Thyroid gland (tissue), 4 donors: ENCODE results near the gene CD46. TPM values are rescaled to one million over a fixed set of nuclear protein-coding genes. Genes with fewer than 3 reads are reported as not detected.

Experiments
- DNase-seq, 2 donors: peaks; one replicate each; pipeline ENCODE4 v3.0.0-alpha.2; 2019
- H3K27ac ChIP-seq, 3 donors: fragments of 200-600 bp; sonication (generic); 1 replicate in 2 of 3; 2 replicates in 1 of 3; pipeline ENCODE4 v1.5.1; 2016 to 2019; ENCODE audit warnings: mild to moderate bottlenecking in 1 of 3, moderate library complexity in 1 of 3
- H3K27me3 ChIP-seq: fragments of 200-600 bp; sonication (generic); one replicate; pipeline ENCODE4 v1.5.1; 2019
- H3K36me3 ChIP-seq, 2 donors: fragments of 200-600 bp; sonication (generic); one replicate each; pipeline ENCODE4 v1.5.1; 2016 to 2019
- H3K4me1 ChIP-seq, 2 donors: fragments of 200-600 bp; sonication (generic); one replicate each; pipeline ENCODE4 v1.5.1; 2017 to 2019
- H3K4me3 ChIP-seq, 3 donors: fragments of 200-600 bp; sonication (generic); replicated peaks in 1 of 3; 1 replicate in 2 of 3; 2 replicates in 1 of 3; pipeline ENCODE4 v1.5.1; 2016; ENCODE audit warnings: mild to moderate bottlenecking in 1 of 3
- H3K9me3 ChIP-seq: fragments of 200-600 bp; sonication (generic); one replicate; pipeline ENCODE4 v1.5.1; 2017
- CTCF ChIP-seq, 6 experiments: fragments of 200-600 bp in 3 of 6; fragments of 450-650 bp in 3 of 6; sonication (generic) in 3 of 6; IDR thresholded peaks; one replicate each; pipeline ENCODE4 v1.5.1; 2016 to 2019; ENCODE audit warnings: antibody characterized with exemption in 6 of 6, mild to moderate bottlenecking in 2 of 6, inconsistent platforms in 1 of 6, moderate library complexity in 1 of 6
- POLR2A ChIP-seq, 2 donors: fragments of 450-650 bp; IDR thresholded peaks; one replicate each; pipeline ENCODE4 v1.6.1; 2017; ENCODE audit warnings: antibody characterized with exemption in 2 of 2, mild to moderate bottlenecking in 2 of 2, moderate library complexity in 1 of 2
- WGBS, 2 donors: methylation state at CpG; one replicate each; pipeline ENCODE4 v1.1.5; 2017; 5-methylcytosine and 5-hydroxymethylcytosine counted together
- intact Hi-C: fragments of 100-400 bp; cut with DNase I; formaldehyde crosslinking; loops from one replicate; pipeline ENCODE4 v1.15.1; 2023
- total RNA-seq, 4 donors: library from RNA; depleted of rRNA; stranded (reverse); fragments of >200 nt; gene quantifications; one replicate each; pipeline ENCODE4 v1.2.3, GENCODE V29; 2016

Gene CD46
- total RNA-seq, 4 donors from 2014 or later: 135 to 275 (median 180) TPM

GRCh38 chr1:207806531-207807325 is 54.9 kb downstream of the CD46 start:
- 93 to 94% methylated on average over 10 to 11 of the region's 11 CpGs for WGBS, 2 donors
- Histone ChIP-seq H3K4me1 (peaks cover 27 to 78% of the 10 kb centered on the region in 2 donors), H3K27ac (peak overlapping the region; percentile 38 to 82 (median 78)), H3K9me3 (no peaks in the 10 kb centered on the region), H3K36me3 (peaks cover 73 to 86% of the 10 kb centered on the region in 2 donors), H3K27me3 (no peaks in the 10 kb centered on the region), H3K4me3 (no peak overlapping the region)
- no peak for TF ChIP-seq POLR2A (IDR thresholded peaks at IDR 0.05)
- no peak for TF ChIP-seq CTCF (IDR thresholded peaks at IDR 0.05)
- no peak for DNase-seq
- intact Hi-C loops: loop anchor here (10.0 kb wide), 1 partner anchor 162 kb away; the partner anchor contains the start of gene CR1L

GRCh38 chr1:207807326-207807689 is 55.5 kb downstream of the CD46 start:
- no peak overlapping the region for H3K4me3 ChIP-seq
- TF ChIP-seq CTCF (IDR thresholded peaks at IDR 0.05) (no peak), POLR2A (IDR thresholded peaks at IDR 0.05) (no peak)
- no peaks in the 10 kb centered on the region for H3K9me3 ChIP-seq
- WGBS, 2 donors: 100% methylated on average over 1 of the region's 1 CpG
- H3K36me3 ChIP-seq: peaks cover 70 to 84% of the 10 kb centered on the region in 2 donors
- H3K4me1 ChIP-seq: peaks cover 32 to 83% of the 10 kb centered on the region in 2 donors
- peak overlapping the region; percentile 10 to 82 (median 78) for H3K27ac ChIP-seq
- no peak for DNase-seq
- intact Hi-C loops: loop anchor here (10.0 kb wide), 1 partner anchor 163 kb away; the partner anchor contains the start of gene CR1L
- no peaks in the 10 kb centered on the region for H3K27me3 ChIP-seq

- peaks cover 72 to 83% of the 10 kb centered on the region in 2 donors for H3K36me3 ChIP-seq
- no peak for TF ChIP-seq POLR2A (IDR thresholded peaks at IDR 0.05)
- TF ChIP-seq CTCF (IDR thresholded peaks at IDR 0.05): no peak
- no peak for DNase-seq
- peaks cover 37 to 88% of the 10 kb centered on the region in 2 donors for H3K4me1 ChIP-seq
- no peaks in the 10 kb centered on the region for H3K9me3 ChIP-seq
- peak overlapping the region; percentile 10 to 82 (median 78) for H3K27ac ChIP-seq
- intact Hi-C loops: loop anchor here (10.0 kb wide), 1 partner anchor 163 kb away; the partner anchor contains the start of gene CR1L
- 75 to 83% methylated on average over 13 of the region's 13 CpGs for WGBS, 2 donors
- no peak overlapping the region for H3K4me3 ChIP-seq
- H3K27me3 ChIP-seq: no peaks in the 10 kb centered on the region
These were observed 56.0 kb downstream of the CD46 start for GRCh38 chr1:207807690-207808321.

- no peaks in the 10 kb centered on the region for H3K27me3 ChIP-seq
- intact Hi-C loops: loop anchor here (10.0 kb wide), 1 partner anchor 164 kb away; the partner anchor contains the start of gene CR1L
- TF ChIP-seq POLR2A (IDR thresholded peaks at IDR 0.05): no peak
- no peak for TF ChIP-seq CTCF (IDR thresholded peaks at IDR 0.05)
- WGBS, 2 donors: 71 to 75% methylated on average over 7 of the region's 7 CpGs
- H3K9me3 ChIP-seq: no peaks in the 10 kb centered on the region
- peaks cover 43 to 93% of the 10 kb centered on the region in 2 donors for H3K4me1 ChIP-seq
- no peak overlapping the region for H3K4me3 ChIP-seq
- H3K27ac ChIP-seq: peak overlapping the region in 2 of 3 donors; percentile 24 to 78
- no peak for DNase-seq
- H3K36me3 ChIP-seq: peaks cover 70 to 83% of the 10 kb centered on the region in 2 donors
These were observed 56.5 kb downstream of the CD46 start for GRCh38 chr1:207808322-207808705.
